ENCODE data around the gene FASTK.

FASTK gene

GRCh38 chr7:151126491-151127137, 46.0 kb upstream of the FASTK start:
- no peak for DNase-seq (ENCODE audit: low read depth)
- no peak overlapping the region for H3K4me3 ChIP-seq (ENCODE audit: control insufficient read depth, low read depth, low read length)

GRCh38 chr7:151125846-151126481, 45.4 kb upstream of the FASTK start:
- peak overlapping the region; percentile 16 for H3K4me3 ChIP-seq (ENCODE audit: control insufficient read depth, low read depth, low read length)
- TF ChIP-seq, protein P1, sequence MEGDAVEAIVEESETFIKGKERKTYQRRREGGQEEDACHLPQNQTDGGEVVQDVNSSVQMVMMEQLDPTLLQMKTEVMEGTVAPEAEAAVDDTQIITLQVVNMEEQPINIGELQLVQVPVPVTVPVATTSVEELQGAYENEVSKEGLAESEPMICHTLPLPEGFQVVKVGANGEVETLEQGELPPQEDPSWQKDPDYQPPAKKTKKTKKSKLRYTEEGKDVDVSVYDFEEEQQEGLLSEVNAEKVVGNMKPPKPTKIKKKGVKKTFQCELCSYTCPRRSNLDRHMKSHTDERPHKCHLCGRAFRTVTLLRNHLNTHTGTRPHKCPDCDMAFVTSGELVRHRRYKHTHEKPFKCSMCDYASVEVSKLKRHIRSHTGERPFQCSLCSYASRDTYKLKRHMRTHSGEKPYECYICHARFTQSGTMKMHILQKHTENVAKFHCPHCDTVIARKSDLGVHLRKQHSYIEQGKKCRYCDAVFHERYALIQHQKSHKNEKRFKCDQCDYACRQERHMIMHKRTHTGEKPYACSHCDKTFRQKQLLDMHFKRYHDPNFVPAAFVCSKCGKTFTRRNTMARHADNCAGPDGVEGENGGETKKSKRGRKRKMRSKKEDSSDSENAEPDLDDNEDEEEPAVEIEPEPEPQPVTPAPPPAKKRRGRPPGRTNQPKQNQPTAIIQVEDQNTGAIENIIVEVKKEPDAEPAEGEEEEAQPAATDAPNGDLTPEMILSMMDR (IDR thresholded peaks at IDR 0.05; ENCODE audit: control insufficient read depth, insufficient read depth, low read depth, low read length, missing control alignments), result no peak

More at GRCh38 chr7:151126491-151127137, 46.0 kb upstream of the FASTK start:
- TF ChIP-seq, protein P1 (IDR thresholded peaks at IDR 0.05; ENCODE audit: control insufficient read depth, insufficient read depth, low read depth, low read length, missing control alignments), result no peak

GRCh38 chr7:151125470-151125845, 44.8 kb upstream of the FASTK start:
- H3K4me3 ChIP-seq (ENCODE audit: control insufficient read depth, low read depth, low read length), result peak overlapping the region; percentile 16
- DNase-seq (ENCODE audit: low read depth), result no peak
- TF ChIP-seq, protein P1 (IDR thresholded peaks at IDR 0.05; ENCODE audit: control insufficient read depth, insufficient read depth, low read depth, low read length, missing control alignments), result no peak

More at GRCh38 chr7:151125846-151126481, 45.4 kb upstream of the FASTK start:
- DNase-seq (ENCODE audit: low read depth), result no peak

DNA sequence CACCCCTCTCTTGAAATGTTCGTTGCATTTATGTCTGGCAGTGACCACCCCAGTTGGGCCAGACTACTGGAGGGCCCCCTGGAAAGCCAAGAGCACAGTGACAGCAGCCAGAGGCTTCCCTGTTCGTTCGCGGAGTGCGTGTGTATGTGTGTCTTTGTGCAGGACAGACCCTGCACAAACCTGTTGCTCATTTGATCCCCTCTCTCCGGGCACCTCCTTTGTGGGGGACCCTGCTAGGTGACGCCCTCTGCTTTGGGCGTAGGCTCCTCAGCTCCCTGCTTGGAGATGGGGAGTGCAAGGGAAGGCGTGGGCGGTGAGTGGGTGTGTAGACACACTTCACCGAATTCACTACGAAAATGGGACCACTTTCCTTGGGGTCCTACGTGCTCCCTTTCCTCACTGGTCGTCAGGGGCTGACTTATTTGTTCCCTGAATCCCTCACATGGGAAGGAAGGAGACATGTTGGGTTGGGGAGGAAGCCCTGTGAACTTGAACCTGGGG, 44.3 kb upstream of the FASTK start:
- no peak overlapping the region for H3K4me3 ChIP-seq (ENCODE audit: control insufficient read depth, low read depth, low read length)
- DNase-seq (ENCODE audit: low read depth), result no peak
- TF ChIP-seq, protein P1 (IDR thresholded peaks at IDR 0.05; ENCODE audit: control insufficient read depth, insufficient read depth, low read depth, low read length, missing control alignments), result no peak

DNA sequence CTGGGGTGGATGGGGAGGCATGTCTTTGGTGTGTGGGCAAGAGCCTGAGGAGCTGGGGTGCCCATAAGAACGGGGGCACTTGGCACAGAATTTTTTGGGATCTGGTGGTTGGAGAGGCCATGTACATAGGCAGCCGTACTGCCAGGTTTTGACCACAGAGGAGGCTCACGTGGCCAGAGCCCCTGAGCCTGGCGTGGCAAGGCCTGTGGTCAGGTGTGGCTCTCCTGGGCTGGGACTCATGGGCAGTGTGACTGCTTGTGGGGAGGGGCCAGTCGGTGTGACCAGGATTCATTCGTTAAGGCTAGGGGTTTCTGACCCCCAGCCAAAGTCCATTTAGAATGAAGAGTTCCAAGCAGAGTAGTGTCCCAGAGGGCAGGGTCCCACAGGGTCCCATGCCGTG, 43.9 kb upstream of the FASTK start:
- H3K4me3 ChIP-seq (ENCODE audit: control insufficient read depth, low read depth, low read length), result no peak overlapping the region
- TF ChIP-seq, protein P1 (IDR thresholded peaks at IDR 0.05; ENCODE audit: control insufficient read depth, insufficient read depth, low read depth, low read length, missing control alignments), result no peak
- DNase-seq (ENCODE audit: low read depth), result no peak

GRCh38 chr7:151123822-151124464, 43.3 kb upstream of the FASTK start:
- TF ChIP-seq, protein P1 (IDR thresholded peaks at IDR 0.05; ENCODE audit: control insufficient read depth, insufficient read depth, low read depth, low read length, missing control alignments), result peak; percentile 99
- no peak overlapping the region for H3K4me3 ChIP-seq (ENCODE audit: control insufficient read depth, low read depth, low read length)
- peak; percentile 18 for DNase-seq (ENCODE audit: low read depth)
